Measurements from ENCODE around the gene APOC1.
A peak's percentile ranks its signal among the peaks of the same experiment; 100 is the strongest.

Gene APOC1

GRCh38 chr19:44943801-44944249 lies 29.4 kb downstream of the APOC1 start:
- Histone ChIP-seq H3K36me3 (ENCODE audit: insufficient read depth, low read length) (no peaks in the 10 kb centered on the region), H3K9ac (ENCODE audit: insufficient read length) (no peak overlapping the region), H3K4me3 (no peak overlapping the region), H3K9me3 (ENCODE audit: low read depth, low read length) (no peaks in the 10 kb centered on the region), H3K27ac (no peak overlapping the region)
- DNase-seq (ENCODE audit: low read depth, low spot score): no peak
- no peak for TF ChIP-seq POLR2AphosphoS5 (IDR thresholded peaks at IDR 0.05; ENCODE audit: borderline replicate concordance, low read depth, low read length)
- TF ChIP-seq FOXP2 (optimal IDR thresholded peaks at IDR 0.05; ENCODE audit: control extremely low read depth, extremely low read length, insufficient read depth): no peak
- TF ChIP-seq EZH2 (IDR thresholded peaks at IDR 0.05): no peak

GRCh38 chr19:44947041-44947581 lies 32.7 kb downstream of the APOC1 start:
- TF ChIP-seq FOXP2 (optimal IDR thresholded peaks at IDR 0.05; ENCODE audit: control extremely low read depth, extremely low read length, insufficient read depth) (no peak), EZH2 (IDR thresholded peaks at IDR 0.05) (no peak), POLR2AphosphoS5 (IDR thresholded peaks at IDR 0.05; ENCODE audit: borderline replicate concordance, low read depth, low read length) (no peak)
- no peak for DNase-seq (ENCODE audit: low read depth, low spot score)
- no peak overlapping the region for H3K4me3 ChIP-seq
- H3K9ac ChIP-seq (ENCODE audit: insufficient read length): no peak overlapping the region
- no peaks in the 10 kb centered on the region for H3K9me3 ChIP-seq (ENCODE audit: low read depth, low read length)
- no peak overlapping the region for H3K27ac ChIP-seq
- H3K36me3 ChIP-seq (ENCODE audit: insufficient read depth, low read length): no peaks in the 10 kb centered on the region

DNA sequence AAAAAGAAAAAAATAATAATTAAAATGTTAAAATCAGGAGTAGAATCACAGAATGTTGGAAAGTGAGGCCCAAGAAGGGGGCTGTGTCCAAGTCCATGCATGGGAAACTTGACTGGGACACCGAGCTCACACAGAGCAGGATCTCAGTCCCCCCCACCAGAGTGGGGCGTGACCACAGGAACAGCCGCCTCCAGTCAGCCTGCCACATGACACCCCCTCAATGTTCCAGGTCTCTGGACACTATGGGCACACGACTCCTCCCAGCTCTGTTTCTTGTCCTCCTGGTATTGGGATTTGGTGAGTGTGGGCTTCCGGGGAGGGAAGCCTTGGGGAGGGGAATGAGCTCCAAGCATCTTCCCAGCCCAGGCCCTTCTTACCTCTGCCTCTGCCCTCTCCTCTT lies 33.8 kb downstream of the APOC1 start:
- Histone ChIP-seq H3K27ac (no peak overlapping the region), H3K4me3 (no peak overlapping the region)

GRCh38 chr19:44948763-44949374 lies 34.5 kb downstream of the APOC1 start:
- no peak for TF ChIP-seq FOXP2 (optimal IDR thresholded peaks at IDR 0.05; ENCODE audit: control extremely low read depth, extremely low read length, insufficient read depth)
- TF ChIP-seq EZH2 (IDR thresholded peaks at IDR 0.05): no peak
- no peak for TF ChIP-seq POLR2AphosphoS5 (IDR thresholded peaks at IDR 0.05; ENCODE audit: borderline replicate concordance, low read depth, low read length)
- Histone ChIP-seq H3K9ac (ENCODE audit: insufficient read length) (no peak overlapping the region), H3K36me3 (ENCODE audit: insufficient read depth, low read length) (no peaks in the 10 kb centered on the region), H3K4me3 (no peak overlapping the region), H3K27ac (no peak overlapping the region), H3K9me3 (ENCODE audit: low read depth, low read length) (no peaks in the 10 kb centered on the region)
- no peak for DNase-seq (ENCODE audit: low read depth, low spot score)

More for the DNA sequence above, 33.8 kb downstream of the APOC1 start:
- H3K9me3 ChIP-seq (ENCODE audit: low read depth, low read length): no peaks in the 10 kb centered on the region
- H3K9ac ChIP-seq (ENCODE audit: insufficient read length): no peak overlapping the region
- no peak for DNase-seq (ENCODE audit: low read depth, low spot score)
- no peaks in the 10 kb centered on the region for H3K36me3 ChIP-seq (ENCODE audit: insufficient read depth, low read length)
- TF ChIP-seq POLR2AphosphoS5 (IDR thresholded peaks at IDR 0.05; ENCODE audit: borderline replicate concordance, low read depth, low read length) (no peak), EZH2 (IDR thresholded peaks at IDR 0.05) (no peak), FOXP2 (optimal IDR thresholded peaks at IDR 0.05; ENCODE audit: control extremely low read depth, extremely low read length, insufficient read depth) (no peak)

DNA sequence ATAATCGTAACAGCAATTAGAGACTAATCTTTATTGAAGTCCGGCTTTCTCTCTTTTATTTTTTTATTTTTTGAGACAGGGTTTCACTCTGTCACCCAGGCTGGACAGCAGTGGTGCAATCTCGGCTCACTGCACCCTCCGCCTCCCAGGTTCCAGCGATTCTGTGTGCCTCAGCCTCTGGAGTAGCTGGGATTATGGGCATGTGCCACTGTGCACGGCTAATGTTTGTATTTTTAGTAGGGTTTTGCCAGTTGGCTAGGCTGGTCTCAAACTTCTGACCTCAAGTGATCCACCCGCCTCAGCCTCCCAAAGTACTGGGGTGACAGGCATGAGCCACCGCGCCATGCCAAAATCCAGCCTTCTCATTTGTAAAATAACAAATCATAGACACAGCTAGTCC lies 35.1 kb downstream of the APOC1 start:
- no peak for DNase-seq (ENCODE audit: low read depth, low spot score)

GRCh38 chr19:44951179-44952159 lies 37.1 kb downstream of the APOC1 start:
- no peak overlapping the region for H3K4me3 ChIP-seq

More for the DNA sequence above, 35.1 kb downstream of the APOC1 start:
- no peak for TF ChIP-seq FOXP2 (optimal IDR thresholded peaks at IDR 0.05; ENCODE audit: control extremely low read depth, extremely low read length, insufficient read depth)
- TF ChIP-seq EZH2 (IDR thresholded peaks at IDR 0.05): no peak
- no peak for TF ChIP-seq POLR2AphosphoS5 (IDR thresholded peaks at IDR 0.05; ENCODE audit: borderline replicate concordance, low read depth, low read length)
- Histone ChIP-seq H3K9ac (ENCODE audit: insufficient read length) (no peak overlapping the region), H3K4me3 (no peak overlapping the region), H3K27ac (no peak overlapping the region), H3K36me3 (ENCODE audit: insufficient read depth, low read length) (no peaks in the 10 kb centered on the region), H3K9me3 (ENCODE audit: low read depth, low read length) (no peaks in the 10 kb centered on the region)

GRCh38 chr19:44954278-44954648 lies 39.9 kb downstream of the APOC1 start:
- peak overlapping the region; percentile 98 for H3K9ac ChIP-seq (ENCODE audit: insufficient read length)
- DNase-seq (ENCODE audit: low read depth, low spot score): peak; percentile 3
- TF ChIP-seq FOXP2 (optimal IDR thresholded peaks at IDR 0.05; ENCODE audit: control extremely low read depth, extremely low read length, insufficient read depth) (no peak), EZH2 (IDR thresholded peaks at IDR 0.05) (no peak), POLR2AphosphoS5 (IDR thresholded peaks at IDR 0.05; ENCODE audit: borderline replicate concordance, low read depth, low read length) (no peak)
- peak overlapping the region; percentile 81 for H3K4me3 ChIP-seq
- no peaks in the 10 kb centered on the region for H3K9me3 ChIP-seq (ENCODE audit: low read depth, low read length)
- peak overlapping the region; percentile 97; the same call in 1 of the 2 replicates for H3K27ac ChIP-seq
- no peaks in the 10 kb centered on the region for H3K36me3 ChIP-seq (ENCODE audit: insufficient read depth, low read length)

More at GRCh38 chr19:44951179-44952159, 37.1 kb downstream of the APOC1 start:
- Histone ChIP-seq H3K9me3 (ENCODE audit: low read depth, low read length) (no peaks in the 10 kb centered on the region), H3K36me3 (ENCODE audit: insufficient read depth, low read length) (no peaks in the 10 kb centered on the region), H3K9ac (ENCODE audit: insufficient read length) (peak overlapping the region; percentile 33), H3K27ac (no peak overlapping the region; the same call in 1 of the 2 replicates)
- TF ChIP-seq FOXP2 (optimal IDR thresholded peaks at IDR 0.05; ENCODE audit: control extremely low read depth, extremely low read length, insufficient read depth) (no peak), POLR2AphosphoS5 (IDR thresholded peaks at IDR 0.05; ENCODE audit: borderline replicate concordance, low read depth, low read length) (no peak), EZH2 (IDR thresholded peaks at IDR 0.05) (no peak)
- DNase-seq (ENCODE audit: low read depth, low spot score): peak; percentile 68
